Endothelial cell of umbilical vein (primary cell): ENCODE results near the gene HOXD10. TPM values are rescaled to one million over a fixed set of nuclear protein-coding genes. Genes with fewer than 3 reads are reported as not detected.

Experiments used
- BruUV-seq: library from RNA; stranded (reverse); fragments of 400-500 nt; replicated peaks from 2 replicates; lab custom pipeline; 2021; lab: Mats Ljungman, UMichigan
- CTCF ChIA-PET: fragments of 300-600, 350-600 bp; sonication (Branson Sonifier 250); formaldehyde crosslinking; loops from one replicate; lab custom pipeline; 2021; ENCODE audit warnings: antibody characterized with exemption, inconsistent platforms; lab: Charles Lee
- POLR2A ChIA-PET: fragments of 300-600, 350-600 bp; sonication (Branson Sonifier 250); formaldehyde crosslinking; loops from one replicate; lab custom pipeline; 2021; ENCODE audit warnings: antibody characterized with exemption, inconsistent platforms; lab: Charles Lee
- DNase-seq: peaks from one replicate; pipeline ENCODE4 v3.0.0-alpha.2; 2011; ENCODE audit warnings: low read depth, low spot score
- FAIRE-seq: peaks from 2 replicates; lab custom pipeline; 2011; peaks lifted over from hg19 to GRCh38; lab: Jason Lieb, UNC
- H2AFZ ChIP-seq: 2 replicates; pipeline ENCODE4 v1.6.0; 2012; ENCODE audit warnings: low read depth, low read length, control low read depth, inconsistent platforms
- H3K27ac ChIP-seq: 2 replicates; pipeline ENCODE4 v1.5.1; 2011; ENCODE audit warnings: low read depth, mild to moderate bottlenecking, control low read depth, low read length, moderate library complexity; ENCODE audit not compliant: insufficient read depth
- H3K27me3 ChIP-seq, 2 experiments: 2 replicates each; pipeline versions ENCODE4 v1.6.0 to v1.6.1; 2011; ENCODE audit warnings: low read length in 2 of 2, mixed read lengths in 1 of 2; ENCODE audit not compliant: control insufficient read depth in 2 of 2, insufficient read depth in 2 of 2
- H3K36me3 ChIP-seq, 2 experiments: 2 replicates in 1 of 2; 3 replicates in 1 of 2; pipeline ENCODE4 v1.5.1; 2011; ENCODE audit warnings: low read length in 2 of 2, mild to moderate bottlenecking in 1 of 2, moderate library complexity in 1 of 2; ENCODE audit not compliant: control insufficient read depth in 2 of 2, insufficient read depth in 2 of 2; ENCODE audit errors: extremely low read depth in 1 of 2
- H3K4me1 ChIP-seq: 3 replicates; pipeline ENCODE4 v1.5.1; 2011; ENCODE audit warnings: mild to moderate bottlenecking, low read length; ENCODE audit not compliant: control insufficient read depth, insufficient read depth; ENCODE audit errors: extremely low read depth
- H3K4me2 ChIP-seq: 2 replicates; pipeline ENCODE4 v1.6.1; 2011; ENCODE audit warnings: low read length, control low read depth, mixed read lengths; ENCODE audit not compliant: insufficient read depth
- H3K4me3 ChIP-seq, 3 experiments: fragments of 200-600 bp in 1 of 3; sonication (generic), shearing (Covaris generic) in 1 of 3; replicated peaks in 1 of 3; 2 replicates each; pipeline ENCODE4 v1.5.1; 2011 to 2016; ENCODE audit warnings: control low read depth in 3 of 3, low read length in 3 of 3, mild to moderate bottlenecking in 2 of 3, inconsistent platforms in 1 of 3, low read depth in 1 of 3, moderate library complexity in 1 of 3; ENCODE audit not compliant: insufficient read depth in 1 of 3
- H3K79me2 ChIP-seq: 2 replicates; pipeline ENCODE4 v1.6.0; 2012; ENCODE audit warnings: low read length, inconsistent platforms; ENCODE audit not compliant: control insufficient read depth, insufficient read depth
- H3K9ac ChIP-seq: replicated peaks from 2 replicates; pipeline ENCODE3; 2011; ENCODE audit warnings: low read length, control low read depth; ENCODE audit not compliant: insufficient read depth; ENCODE audit errors: extremely low read depth
- H3K9me1 ChIP-seq: replicated peaks from 3 replicates; pipeline ENCODE4 v1.6.0; 2011; ENCODE audit warnings: mild to moderate bottlenecking, low read length; ENCODE audit not compliant: control insufficient read depth, insufficient read depth; ENCODE audit errors: extremely low read depth
- H3K9me3 ChIP-seq: replicated peaks from 2 replicates; pipeline ENCODE4 v1.5.1; 2012; ENCODE audit warnings: low read length, inconsistent platforms; ENCODE audit not compliant: control insufficient read depth, insufficient read depth
- H4K20me1 ChIP-seq: replicated peaks from 2 replicates; pipeline ENCODE3; 2011; ENCODE audit warnings: mild to moderate bottlenecking, low read length; ENCODE audit not compliant: control insufficient read depth, insufficient read depth; ENCODE audit errors: extremely low read depth
- EZH2 ChIP-seq: IDR thresholded peaks from 2 replicates; pipeline ENCODE4 v1.6.1; 2012; ENCODE audit warnings: borderline replicate concordance, low read depth, mild to moderate bottlenecking, moderate library complexity, low read length, inconsistent platforms; ENCODE audit not compliant: severe bottlenecking
- FOS ChIP-seq: IDR thresholded peaks from 2 replicates; pipeline ENCODE4 v1.6.1; 2011; ENCODE audit warnings: mild to moderate bottlenecking, low read length, moderate library complexity, borderline replicate concordance; ENCODE audit not compliant: insufficient read depth
- GATA2 ChIP-seq: IDR thresholded peaks from 2 replicates; pipeline ENCODE4 v1.7.0; 2011; ENCODE audit warnings: low read depth, mild to moderate bottlenecking, moderate library complexity, mixed read lengths, low read length; ENCODE audit not compliant: insufficient read length, insufficient read depth
- JUN ChIP-seq: IDR thresholded peaks from 2 replicates; pipeline ENCODE4 v1.6.1; 2011; ENCODE audit warnings: borderline replicate concordance, low read depth; ENCODE audit not compliant: insufficient read length, insufficient read depth
- MYC ChIP-seq: IDR thresholded peaks from one replicate; pipeline ENCODE4 v1.6.1; 2011; ENCODE audit warnings: mild to moderate bottlenecking, low read depth, low read length
- POLR2A ChIP-seq: IDR thresholded peaks from 2 replicates; pipeline ENCODE4 v1.6.1; 2012; ENCODE audit warnings: low read depth, mild to moderate bottlenecking, control low read depth, low read length
- POLR2AphosphoS5 ChIP-seq: IDR thresholded peaks from 2 replicates; pipeline ENCODE4 v1.6.1; 2012; ENCODE audit warnings: low read depth, mild to moderate bottlenecking, control low read depth, low read length, moderate library complexity; ENCODE audit not compliant: insufficient read depth
- dilution Hi-C: fragments of 300-500 bp; cut with MboI; formaldehyde crosslinking; loops from one replicate; pipeline ENCODE4 v1.15.0; 2019; ENCODE audit warnings: low sequenced_read_pairs; ENCODE audit not compliant: extremely low pct_ligation_motif_present
- intact Hi-C: fragments of 100-400 bp; cut with micrococcal nuclease; formaldehyde crosslinking; loops from one replicate; pipeline ENCODE4 v1.10.0; 2022
- polyA plus RNA-seq, 4 experiments: library from polyadenylated mRNA; depleted of rRNA in 3 of 4; stranded (reverse) in 3 of 4; unstranded in 1 of 4; fragments of >200 nt; gene quantifications; 2 replicates each; pipeline versions ENCODE4 v1.2.1 to v1.2.3, GENCODE V29; 2011 to 2012; ENCODE audit warnings: missing spikeins in 1 of 4
- total RNA-seq: library from RNA; stranded (reverse); gene quantifications from 2 replicates; pipeline ENCODE4 v1.2.3, GENCODE V29; 2021
- TF ChIP-seq, protein P1 (sequence below): IDR thresholded peaks from 2 replicates; pipeline ENCODE4 v1.6.1; 2011; ENCODE audit not compliant: insufficient read depth, insufficient read length
- TF ChIP-seq, protein P2 (sequence below), 2 donors: IDR thresholded peaks; 1 replicate in 1 of 2; 2 replicates in 1 of 2; pipeline ENCODE4 v1.5.1; 2011; ENCODE audit warnings: low read length in 2 of 2, mild to moderate bottlenecking in 2 of 2, moderate library complexity in 2 of 2, control low read depth in 1 of 2, inconsistent platforms in 1 of 2, low read depth in 1 of 2; ENCODE audit not compliant: insufficient read depth in 1 of 2; ENCODE audit errors: extremely low read depth in 1 of 2

Gene HOXD10
- total and polyA plus RNA-seq, 2 donors (not counting 3 experiments of a cell fraction or from before 2014, with no cell fraction given): not detected

DNA sequence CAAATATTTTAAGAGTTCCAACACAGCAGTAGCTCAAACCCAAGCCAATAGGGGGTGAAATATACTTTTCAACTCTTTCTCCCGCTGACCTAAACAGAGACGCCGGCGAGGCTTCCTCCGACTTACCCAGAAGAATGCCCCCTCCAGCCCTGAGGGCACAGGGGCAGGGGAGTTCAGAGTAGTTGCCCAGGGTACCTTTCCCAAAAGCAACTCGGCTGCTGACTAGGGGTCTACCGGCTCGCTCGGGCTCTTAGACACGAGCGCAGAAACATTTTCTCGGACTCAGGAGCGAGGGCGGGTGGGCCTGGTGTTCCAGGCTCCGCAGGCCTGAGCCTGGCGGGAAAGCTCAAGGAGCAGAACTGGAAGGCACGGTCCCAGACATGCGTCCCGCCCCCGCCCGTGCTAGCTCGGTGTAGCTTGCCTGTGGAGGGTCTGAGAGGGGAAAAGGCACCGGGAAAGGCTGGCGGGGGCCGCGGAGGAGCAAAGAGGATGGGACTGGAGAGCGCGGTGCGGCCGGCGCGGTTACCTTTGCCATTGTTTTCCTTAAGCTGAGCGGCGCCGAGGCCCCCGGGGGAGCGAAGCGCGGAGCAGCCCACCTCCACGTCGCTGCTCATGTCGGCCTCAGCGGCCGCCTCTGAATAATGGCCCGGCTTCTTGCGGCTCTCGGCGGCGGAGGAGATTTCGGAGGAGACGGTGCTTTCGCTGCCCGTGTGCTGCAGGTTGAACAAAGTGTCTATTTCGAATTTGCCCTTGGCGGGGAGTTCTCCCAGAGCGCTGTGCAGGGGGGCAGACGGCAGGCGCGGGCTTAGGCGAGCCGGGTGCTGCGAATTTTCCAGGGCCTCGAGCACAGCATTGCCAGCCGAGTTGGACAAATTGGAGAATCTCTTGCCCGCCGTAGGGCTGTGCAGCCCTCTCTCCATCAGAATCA, 33.5 kb upstream of the HOXD10 start:
- DNase-seq: no peak
- Histone ChIP-seq H2AFZ (no peak overlapping the region), H4K20me1 (no peaks in the 10 kb centered on the region), H3K27me3 (peaks cover 92 to 97% of the 10 kb centered on the region in 2 experiments), H3K9ac (no peak overlapping the region), H3K4me1 (no peaks in the 10 kb centered on the region), H3K9me3 (no peaks in the 10 kb centered on the region), H3K4me2 (no peak overlapping the region), H3K79me2 (no peaks in the 10 kb centered on the region), H3K36me3 (no peaks in the 10 kb centered on the region), H3K27ac (no peak overlapping the region), H3K4me3 (no peak overlapping the region), H3K9me1 (no peaks in the 10 kb centered on the region)
- BruUV-seq: no TSS peak
- ChIA-PET CTCF (interaction anchor here (1.0 to 1.4 kb wide), 2 partner anchors 13 to 15 kb away, joined by 3 to 6 read pairs; no protein-coding TSS in a partner anchor), POLR2A (interaction anchor here (0.6 kb wide), 1 partner anchor 751 kb away, joined by 3 read pairs; no protein-coding TSS in a partner anchor)
- dilution Hi-C loops: no loop called here
- no peak for FAIRE-seq
- TF ChIP-seq FOS (no peak), EZH2 (peak; percentile 98)
- intact Hi-C loops: no loop called here

GRCh38 chr2:176083796-176084261, 32.7 kb upstream of the HOXD10 start, which contains the start of gene EVX2:
TSS of gene EVX2 (minus strand) at chr2:176083962. CDS start at chr2:176083776, 186 bp downstream.
- Histone ChIP-seq H2AFZ (no peak within 1 kb of the TSS), H3K4me1 (no peaks in the 10 kb centered on the region), H3K4me3 (no peak within 1 kb of the TSS), H3K4me2 (no peak within 1 kb of the TSS), H3K9me3 (no peaks in the 10 kb centered on the region), H3K27me3 (peaks cover 90 to 97% of the 10 kb centered on the region in 2 experiments), H3K79me2 (no peaks in the 10 kb centered on the region), H3K9ac (no peak within 1 kb of the TSS), H3K9me1 (no peaks in the 10 kb centered on the region), H4K20me1 (no peaks in the 10 kb centered on the region), H3K27ac (no peak within 1 kb of the TSS), H3K36me3 (no peaks in the 10 kb centered on the region)
- DNase-seq (no peak), FAIRE-seq (no peak)
- intact Hi-C loops (no loop called here), dilution Hi-C loops (no loop called here)
- POLR2A ChIA-PET: no interaction called here
- CTCF ChIA-PET: interaction anchor here (6.1 kb wide), 1 partner anchor 395 kb away, joined by 102 read pairs; no protein-coding TSS in a partner anchor
- no peak for TF ChIP-seq JUN
- TF ChIP-seq GATA2: no peak
- TF ChIP-seq POLR2AphosphoS5: no peak
- TF ChIP-seq MYC: no peak
- TF ChIP-seq, protein P1, sequence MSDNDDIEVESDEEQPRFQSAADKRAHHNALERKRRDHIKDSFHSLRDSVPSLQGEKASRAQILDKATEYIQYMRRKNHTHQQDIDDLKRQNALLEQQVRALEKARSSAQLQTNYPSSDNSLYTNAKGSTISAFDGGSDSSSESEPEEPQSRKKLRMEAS: no peak
- TF ChIP-seq, protein P2, sequence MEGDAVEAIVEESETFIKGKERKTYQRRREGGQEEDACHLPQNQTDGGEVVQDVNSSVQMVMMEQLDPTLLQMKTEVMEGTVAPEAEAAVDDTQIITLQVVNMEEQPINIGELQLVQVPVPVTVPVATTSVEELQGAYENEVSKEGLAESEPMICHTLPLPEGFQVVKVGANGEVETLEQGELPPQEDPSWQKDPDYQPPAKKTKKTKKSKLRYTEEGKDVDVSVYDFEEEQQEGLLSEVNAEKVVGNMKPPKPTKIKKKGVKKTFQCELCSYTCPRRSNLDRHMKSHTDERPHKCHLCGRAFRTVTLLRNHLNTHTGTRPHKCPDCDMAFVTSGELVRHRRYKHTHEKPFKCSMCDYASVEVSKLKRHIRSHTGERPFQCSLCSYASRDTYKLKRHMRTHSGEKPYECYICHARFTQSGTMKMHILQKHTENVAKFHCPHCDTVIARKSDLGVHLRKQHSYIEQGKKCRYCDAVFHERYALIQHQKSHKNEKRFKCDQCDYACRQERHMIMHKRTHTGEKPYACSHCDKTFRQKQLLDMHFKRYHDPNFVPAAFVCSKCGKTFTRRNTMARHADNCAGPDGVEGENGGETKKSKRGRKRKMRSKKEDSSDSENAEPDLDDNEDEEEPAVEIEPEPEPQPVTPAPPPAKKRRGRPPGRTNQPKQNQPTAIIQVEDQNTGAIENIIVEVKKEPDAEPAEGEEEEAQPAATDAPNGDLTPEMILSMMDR (IDR thresholded peaks at IDR 0.05; ENCODE audit: extremely low read depth in 1 of 2, insufficient read depth in 1 of 2, low read depth in 1 of 2, low read length in 2 of 2): no peak
- no peak for TF ChIP-seq FOS
- TF ChIP-seq EZH2: no peak
- TF ChIP-seq POLR2A: no peak
- no TSS peak for BruUV-seq
